Measurements from ENCODE around the gene CAMTA1. TPM values are rescaled to one million over a fixed set of nuclear protein-coding genes. Genes with fewer than 3 reads are reported as not detected.

The CAMTA1 gene
- total and polyA plus RNA-seq, 8 donors = 13.0 to 54.2 (median 23.6) TPM

DNA sequence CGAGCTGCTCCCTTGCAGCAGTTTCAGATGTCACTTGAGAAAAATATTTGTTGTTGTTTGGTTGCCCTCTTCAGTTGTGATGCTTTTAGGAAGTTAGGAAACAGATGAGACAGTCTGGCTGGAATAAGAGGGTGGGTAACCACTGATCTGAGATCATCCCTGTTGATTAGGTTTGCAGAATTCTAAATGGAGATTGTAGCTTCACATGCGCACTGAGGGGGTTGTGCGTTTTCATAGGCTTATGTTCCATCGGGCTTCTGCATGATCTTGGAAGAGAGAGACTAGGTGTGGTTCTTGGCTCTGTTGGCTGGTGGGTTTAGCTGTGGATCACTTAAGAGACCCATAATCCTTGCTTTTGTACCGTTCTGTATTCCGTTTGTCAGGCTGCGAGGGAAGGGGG lies 108.1 kb downstream of the CAMTA1 start:
- Histone ChIP-seq H3K4me3 (no peak overlapping the region), H3K4me1 (no peaks in the 10 kb centered on the region), H3K36me3 (no peaks in the 10 kb centered on the region), H3K27me3 (no peaks in the 10 kb centered on the region), H3K9me3 (no peaks in the 10 kb centered on the region), H3K27ac (no peak overlapping the region)
- no peak for ATAC-seq
- TF ChIP-seq, protein P1, sequence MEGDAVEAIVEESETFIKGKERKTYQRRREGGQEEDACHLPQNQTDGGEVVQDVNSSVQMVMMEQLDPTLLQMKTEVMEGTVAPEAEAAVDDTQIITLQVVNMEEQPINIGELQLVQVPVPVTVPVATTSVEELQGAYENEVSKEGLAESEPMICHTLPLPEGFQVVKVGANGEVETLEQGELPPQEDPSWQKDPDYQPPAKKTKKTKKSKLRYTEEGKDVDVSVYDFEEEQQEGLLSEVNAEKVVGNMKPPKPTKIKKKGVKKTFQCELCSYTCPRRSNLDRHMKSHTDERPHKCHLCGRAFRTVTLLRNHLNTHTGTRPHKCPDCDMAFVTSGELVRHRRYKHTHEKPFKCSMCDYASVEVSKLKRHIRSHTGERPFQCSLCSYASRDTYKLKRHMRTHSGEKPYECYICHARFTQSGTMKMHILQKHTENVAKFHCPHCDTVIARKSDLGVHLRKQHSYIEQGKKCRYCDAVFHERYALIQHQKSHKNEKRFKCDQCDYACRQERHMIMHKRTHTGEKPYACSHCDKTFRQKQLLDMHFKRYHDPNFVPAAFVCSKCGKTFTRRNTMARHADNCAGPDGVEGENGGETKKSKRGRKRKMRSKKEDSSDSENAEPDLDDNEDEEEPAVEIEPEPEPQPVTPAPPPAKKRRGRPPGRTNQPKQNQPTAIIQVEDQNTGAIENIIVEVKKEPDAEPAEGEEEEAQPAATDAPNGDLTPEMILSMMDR (IDR thresholded peaks at IDR 0.05) = no peak
- intact Hi-C loops (cut with DNase I) = loop anchor here in 2 of 3 donors (5.0 to 10.0 kb wide), 2 partner anchors 99 to 101 kb away; no protein-coding TSS in a partner anchor
- DNase-seq = no peak
- no peak for FAIRE-seq
- 94 to 95% methylated on average over 7 of the region's 7 CpGs for WGBS, 2 donors

DNA sequence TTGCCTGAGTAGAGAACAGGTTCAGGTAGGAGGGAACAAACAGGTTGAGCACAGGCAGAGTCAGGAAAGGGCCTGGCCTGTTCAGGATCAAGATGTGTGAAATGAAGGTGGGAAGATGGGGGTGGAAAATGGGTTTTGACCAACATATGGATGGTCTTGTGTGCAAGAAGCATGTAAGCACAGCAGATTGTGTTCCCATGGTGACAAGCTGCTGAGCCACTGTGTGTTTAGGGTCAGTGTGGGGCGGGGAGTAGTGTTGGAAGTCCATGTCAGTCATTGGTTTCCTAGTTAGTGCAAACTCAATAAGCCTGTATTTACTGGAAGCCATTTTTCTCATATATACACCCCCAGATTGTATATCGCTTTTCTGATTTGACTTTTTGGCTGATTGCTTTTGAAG lies 111.9 kb downstream of the CAMTA1 start:
- no peaks in the 10 kb centered on the region for H3K27me3 ChIP-seq
- no peak overlapping the region for H3K27ac ChIP-seq
- no peak for FAIRE-seq
- H3K36me3 ChIP-seq = no peaks in the 10 kb centered on the region
- H3K4me3 ChIP-seq = no peak overlapping the region
- ATAC-seq = no peak
- intact Hi-C loops (cut with DNase I) = loop anchor here in 1 of 3 donors (10.0 kb wide), 1 partner anchor 102 kb away; no protein-coding TSS in a partner anchor
- TF ChIP-seq, protein P1 (IDR thresholded peaks at IDR 0.05) = no peak
- H3K9me3 ChIP-seq = no peaks in the 10 kb centered on the region
- no peaks in the 10 kb centered on the region for H3K4me1 ChIP-seq
- 91 to 92% methylated on average over 2 of the region's 2 CpGs for WGBS, 2 donors
- DNase-seq = no peak

DNA sequence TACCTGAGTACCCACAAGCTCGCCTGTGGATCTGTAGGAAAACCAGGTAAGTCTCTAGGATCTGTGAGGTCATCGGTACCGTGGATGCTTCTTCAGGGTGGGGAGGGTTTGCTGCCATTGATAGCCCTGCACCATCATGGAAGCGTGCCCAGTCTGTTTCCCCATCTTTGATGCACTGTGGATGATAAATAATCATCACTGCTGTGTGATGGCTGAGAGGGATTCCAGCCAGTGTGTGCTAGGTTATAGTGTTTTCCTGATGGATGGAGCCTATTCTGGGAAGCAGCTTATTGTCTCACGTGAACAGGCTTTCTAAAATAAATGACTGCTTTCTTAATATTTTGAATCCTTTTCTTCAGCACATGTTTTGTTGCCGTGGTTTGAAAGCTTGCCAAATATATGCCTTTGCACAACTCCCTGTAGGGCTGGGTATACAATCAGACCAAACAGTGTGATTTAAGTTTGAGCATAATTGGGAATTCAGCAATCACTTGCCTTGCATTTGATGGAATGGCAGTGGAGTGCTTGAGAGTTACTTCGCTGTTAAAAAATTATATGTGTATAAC lies 113.8 kb downstream of the CAMTA1 start:
- WGBS, 2 donors = 88 to 92% methylated on average over 7 of the region's 7 CpGs
- TF ChIP-seq, protein P1 (IDR thresholded peaks at IDR 0.05) = no peak
- Histone ChIP-seq H3K4me1 (no peaks in the 10 kb centered on the region), H3K36me3 (no peaks in the 10 kb centered on the region), H3K9me3 (no peaks in the 10 kb centered on the region), H3K27ac (no peak overlapping the region), H3K4me3 (no peak overlapping the region), H3K27me3 (no peaks in the 10 kb centered on the region)
- no peak for DNase-seq
- no peak for ATAC-seq
- intact Hi-C loops (cut with DNase I) = loop anchor here in 1 of 3 donors (10.0 kb wide), 1 partner anchor 104 kb away; no protein-coding TSS in a partner anchor
- no peak for FAIRE-seq

DNA sequence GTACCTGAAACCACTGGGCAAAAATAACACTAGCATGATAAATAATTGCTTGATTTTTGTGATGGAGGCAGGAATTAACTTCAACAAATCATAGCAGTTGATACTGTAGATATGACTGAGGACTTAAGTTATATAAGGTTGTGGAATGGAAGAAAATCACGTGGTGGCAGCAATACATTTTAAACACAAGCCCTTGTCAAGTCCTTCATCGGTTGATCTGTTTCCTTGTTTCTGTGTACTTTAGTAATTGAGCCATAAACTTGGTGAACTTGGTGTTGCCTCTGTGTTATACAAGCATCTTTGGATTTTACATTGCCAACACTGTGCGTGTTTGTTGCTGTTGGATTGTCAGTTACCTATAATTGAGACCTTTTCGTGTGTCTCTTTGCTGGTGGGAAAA lies 114.4 kb downstream of the CAMTA1 start:
- TF ChIP-seq, protein P1 (IDR thresholded peaks at IDR 0.05) = no peak
- Histone ChIP-seq H3K4me3 (no peak overlapping the region), H3K36me3 (no peaks in the 10 kb centered on the region), H3K27ac (no peak overlapping the region), H3K9me3 (no peaks in the 10 kb centered on the region), H3K4me1 (no peaks in the 10 kb centered on the region), H3K27me3 (no peaks in the 10 kb centered on the region)
- WGBS, 2 donors = 68 to 84% methylated on average over 4 of the region's 4 CpGs
- DNase-seq (no peak), ATAC-seq (no peak), FAIRE-seq (no peak)
- intact Hi-C loops (cut with DNase I) = loop anchor here in 1 of 3 donors (10.0 kb wide), 1 partner anchor 105 kb away; no protein-coding TSS in a partner anchor

DNA sequence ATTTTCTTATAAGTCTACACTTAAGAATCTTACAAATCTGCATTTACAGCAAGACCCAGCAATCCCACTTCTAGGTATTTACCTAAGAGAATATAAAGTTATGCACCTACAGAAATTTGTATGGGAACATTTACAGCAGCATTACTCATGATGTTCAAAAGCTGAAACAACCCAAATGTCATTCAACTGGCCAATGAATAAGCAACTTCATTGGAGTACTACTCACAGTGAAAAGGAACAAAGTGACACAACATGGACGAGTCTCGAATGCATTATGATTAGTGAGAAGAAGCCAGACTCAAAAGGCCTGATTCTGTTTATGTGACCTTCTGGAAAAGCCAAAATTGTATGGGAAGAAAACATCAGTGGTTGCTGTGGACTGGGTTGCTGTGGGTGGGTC lies 116.9 kb downstream of the CAMTA1 start:
- Histone ChIP-seq H3K27me3 (no peaks in the 10 kb centered on the region), H3K27ac (no peak overlapping the region), H3K4me3 (no peak overlapping the region), H3K4me1 (no peaks in the 10 kb centered on the region), H3K36me3 (no peaks in the 10 kb centered on the region), H3K9me3 (no peaks in the 10 kb centered on the region)
- TF ChIP-seq, protein P1 (IDR thresholded peaks at IDR 0.05) = no peak
- intact Hi-C loops (cut with DNase I) = no loop called here
- no peak for DNase-seq
- ATAC-seq = no peak
- no peak for FAIRE-seq
- WGBS, 2 donors = 76 to 85% methylated on average over 2 of the region's 2 CpGs
